GM12891 (cell line): ENCODE measurements around the gene PIGQ.

ENCODE experiments used
- DNase-seq: peaks from one replicate; pipeline ENCODE4 v3.0.0; 2011; ENCODE audit warnings: low spot score; ENCODE audit not compliant: insufficient read length
- FAIRE-seq: peaks from 2 replicates; lab custom pipeline; 2011; peaks lifted over from hg19 to GRCh38; lab: Jason Lieb, UNC
- PAX5 ChIP-seq: IDR thresholded peaks from 2 replicates; pipeline ENCODE4 v1.6.1; 2011; ENCODE audit warnings: low read length, moderate library complexity, mild to moderate bottlenecking; ENCODE audit not compliant: insufficient read depth, severe bottlenecking
- POLR2A ChIP-seq: IDR thresholded peaks from 2 replicates; pipeline ENCODE4 v1.6.1; 2011; ENCODE audit warnings: low read depth, low read length, control low read depth
- POLR2AphosphoS5 ChIP-seq: IDR thresholded peaks from 2 replicates; pipeline ENCODE4 v1.6.1; 2011; ENCODE audit warnings: low read depth, low read length, control low read depth
- POU2F2 ChIP-seq: IDR thresholded peaks from 2 replicates; pipeline ENCODE4 v1.6.1; 2011; ENCODE audit warnings: low read depth, mild to moderate bottlenecking, control low read depth, low read length, moderate library complexity
- SPI1 ChIP-seq: IDR thresholded peaks from 2 replicates; pipeline ENCODE4 v1.6.1; 2011; ENCODE audit warnings: low read depth, low read length, control low read depth
- TAF1 ChIP-seq: IDR thresholded peaks from 2 replicates; pipeline ENCODE4 v1.6.1; 2011; ENCODE audit warnings: low read depth, low read length, control low read depth

Gene PIGQ

DNA sequence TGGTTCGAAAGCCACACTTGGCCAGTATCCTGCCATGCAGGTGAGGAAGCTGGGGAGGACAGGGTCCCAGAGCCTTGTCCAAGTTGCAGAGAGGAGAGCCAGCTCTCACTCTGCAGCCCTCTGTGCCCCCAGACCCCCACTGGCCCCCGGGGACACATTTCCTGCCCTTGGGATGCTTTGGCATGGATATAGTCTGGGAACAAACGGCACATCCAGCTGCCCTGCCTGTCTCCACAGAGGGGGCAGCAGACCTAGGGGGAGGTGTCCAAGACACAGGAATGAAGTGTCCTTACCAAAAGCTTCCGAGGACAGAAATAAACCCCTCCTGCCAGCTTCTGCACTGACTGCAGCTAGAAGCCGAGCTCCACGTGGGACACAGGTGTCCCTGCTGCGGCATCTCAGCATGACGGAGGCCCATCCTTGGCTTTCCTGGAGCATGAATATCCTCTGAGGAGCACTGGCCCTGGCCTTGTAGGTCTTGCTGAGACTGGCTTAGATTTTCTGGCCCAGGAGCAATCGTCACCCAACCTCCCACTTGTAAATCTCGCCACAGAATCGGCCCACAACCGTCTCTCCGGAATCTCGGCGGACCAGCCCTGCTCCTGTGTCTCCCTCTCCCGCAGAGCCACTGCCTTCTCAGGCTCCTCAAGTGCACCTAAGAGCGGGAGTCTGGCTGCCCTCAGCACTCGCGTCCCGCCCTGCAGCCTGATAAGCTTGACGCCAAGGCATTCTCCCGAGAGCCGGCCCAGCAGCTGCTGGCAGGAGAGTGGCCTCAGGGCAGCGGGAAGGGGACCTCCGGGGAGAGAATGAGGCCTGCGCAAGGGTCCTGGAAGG lies 43.4 kb upstream of the PIGQ start:
- TF ChIP-seq POLR2AphosphoS5 (no peak), POU2F2 (no peak), POLR2A (no peak; the same call in 1 of the 2 replicates), PAX5 (no peak)
- FAIRE-seq (peak; percentile 50), DNase-seq (no peak)

DNA sequence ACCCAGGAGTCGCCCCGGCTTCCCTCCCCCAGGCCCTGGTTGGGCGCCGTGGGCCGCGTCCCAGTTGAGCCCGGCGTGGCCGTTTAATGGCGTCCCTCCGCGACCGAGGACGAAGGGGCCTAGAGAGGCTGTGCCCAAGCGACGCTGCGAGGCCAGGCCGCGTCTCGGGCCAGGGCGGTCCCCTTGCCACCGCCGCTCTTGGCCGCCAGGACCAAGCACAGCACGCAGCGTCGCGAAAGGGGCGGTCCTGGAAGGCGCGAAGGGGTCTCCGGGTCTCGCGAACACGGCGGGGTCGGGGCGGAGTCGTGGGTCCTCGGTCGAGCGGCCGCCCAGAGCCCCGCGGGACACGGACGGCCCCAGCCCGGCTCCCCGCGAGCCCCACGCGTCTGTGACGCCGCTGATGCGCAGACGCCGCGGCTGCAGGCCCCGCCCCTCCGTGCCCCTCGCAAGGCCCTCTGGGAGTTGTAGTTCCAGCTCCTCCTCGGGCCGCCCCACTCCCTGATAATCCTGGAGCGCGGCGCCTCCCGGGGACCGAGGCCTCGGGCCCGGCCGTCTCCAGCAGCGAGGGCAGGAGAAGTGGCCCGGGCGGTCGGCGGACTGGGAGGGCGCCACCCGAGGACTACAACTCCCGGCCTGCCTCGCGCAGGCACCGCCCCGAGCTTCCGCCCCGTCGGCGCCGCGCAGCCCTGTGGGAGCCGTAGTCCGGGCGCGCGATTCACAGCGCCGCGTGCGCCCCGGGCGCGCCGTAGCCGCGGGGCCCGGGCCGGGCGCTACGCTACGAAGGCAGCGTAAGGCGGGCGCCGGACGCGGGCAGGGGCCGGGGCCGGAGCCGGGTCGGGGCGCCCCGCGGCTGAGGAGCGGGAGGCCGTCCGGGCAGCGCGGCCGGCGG lies 42.5 kb upstream of the PIGQ start, which contains the start of gene CAPN15:
Gene CAPN15 (plus strand): TSS at position 698 of the 889 bp plus-strand sequence. CDS start 19,127 bp downstream, outside the sequence.
- DNase-seq (peak; percentile 86), FAIRE-seq (peak; percentile 94)
- TF ChIP-seq SPI1 (no peak), PAX5 (no peak), TAF1 (no peak), POLR2AphosphoS5 (peak; percentile 52; the same call in 1 of the 2 replicates), POLR2A (peak; percentile 17; the same call in 1 of the 2 replicates), POU2F2 (no peak)

DNA sequence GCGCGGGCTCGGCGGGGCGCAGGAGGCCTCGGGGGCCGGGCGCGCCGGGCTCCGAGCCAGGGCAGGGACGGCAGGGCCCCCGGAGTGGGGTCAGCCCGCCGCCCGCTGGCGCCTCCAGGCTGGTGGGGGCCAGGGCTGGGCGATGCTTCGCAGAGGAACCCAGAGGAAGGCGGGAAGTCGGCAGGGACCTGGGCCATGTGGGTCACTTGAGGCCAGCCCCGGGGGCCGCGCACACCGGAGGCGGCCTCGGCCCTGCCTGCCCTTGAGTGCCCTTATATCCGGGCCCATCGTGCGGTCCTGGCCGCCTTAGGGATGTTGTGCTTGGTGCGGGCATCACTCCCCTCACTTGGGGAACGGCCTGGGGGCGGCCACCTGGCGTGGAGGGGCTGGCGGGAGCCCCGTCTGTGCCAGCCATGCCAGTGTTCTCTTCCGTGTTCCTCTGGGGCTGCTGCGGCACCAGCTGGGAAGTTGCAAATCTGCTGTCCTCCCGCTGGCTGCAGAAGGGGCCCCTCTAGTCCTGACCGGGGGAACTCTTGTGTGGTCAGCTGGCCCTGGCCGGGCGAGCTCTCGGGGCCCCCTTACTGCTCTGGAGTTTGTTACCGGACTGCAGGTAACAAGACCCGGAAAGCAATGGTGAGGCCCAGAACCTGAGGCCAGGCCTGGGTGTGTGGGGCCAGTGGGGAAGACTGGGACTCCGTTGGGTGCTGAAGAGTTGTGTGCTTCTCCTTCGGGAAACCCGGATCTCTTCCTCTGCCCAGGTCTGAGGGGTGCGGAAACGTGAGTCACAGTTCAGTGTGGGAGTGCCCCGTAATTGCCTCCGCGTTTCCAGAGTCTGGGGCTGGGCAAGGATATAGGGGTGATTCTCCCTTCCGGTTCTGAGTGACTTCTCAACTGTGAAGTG lies 41.4 kb upstream of the PIGQ start:
- no peak for DNase-seq
- no peak for FAIRE-seq

DNA sequence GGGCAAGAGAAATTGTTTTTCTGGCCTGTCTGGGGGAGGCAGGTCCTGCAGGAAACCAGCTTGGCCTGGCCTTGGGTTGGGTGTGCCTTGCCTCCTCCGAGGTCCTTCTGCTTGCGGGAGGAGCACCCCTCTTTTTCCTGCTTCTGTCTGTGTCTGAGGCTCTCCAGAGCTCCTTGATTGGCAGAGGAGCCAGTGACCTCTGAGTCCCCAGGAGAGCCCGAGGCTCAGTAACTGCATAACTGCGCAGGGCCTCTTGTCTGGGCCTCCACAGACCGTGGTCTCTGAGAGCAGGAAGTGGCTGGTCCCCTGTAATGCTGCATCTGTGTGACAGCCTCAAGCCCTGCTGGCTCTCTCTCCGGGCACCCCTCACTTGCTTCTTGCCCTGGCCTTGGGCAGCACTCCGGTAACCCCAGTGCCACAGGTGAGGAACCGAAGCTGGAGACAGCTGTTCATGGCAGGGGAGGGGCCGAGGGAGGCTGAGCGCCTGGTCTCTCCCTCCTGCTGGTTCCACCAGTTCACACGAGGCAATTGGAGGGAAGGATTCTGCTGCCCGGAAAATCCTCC lies 40.7 kb upstream of the PIGQ start:
- TF ChIP-seq TAF1: no peak
- peak; percentile 37 for TF ChIP-seq SPI1
- DNase-seq (no peak), FAIRE-seq (no peak)

More for the DNA sequence above, 41.4 kb upstream of the PIGQ start:
- TF ChIP-seq PAX5 (no peak), POU2F2 (no peak), POLR2A (no peak; the same call in 1 of the 2 replicates), POLR2AphosphoS5 (no peak), SPI1 (no peak), TAF1 (no peak)

DNA sequence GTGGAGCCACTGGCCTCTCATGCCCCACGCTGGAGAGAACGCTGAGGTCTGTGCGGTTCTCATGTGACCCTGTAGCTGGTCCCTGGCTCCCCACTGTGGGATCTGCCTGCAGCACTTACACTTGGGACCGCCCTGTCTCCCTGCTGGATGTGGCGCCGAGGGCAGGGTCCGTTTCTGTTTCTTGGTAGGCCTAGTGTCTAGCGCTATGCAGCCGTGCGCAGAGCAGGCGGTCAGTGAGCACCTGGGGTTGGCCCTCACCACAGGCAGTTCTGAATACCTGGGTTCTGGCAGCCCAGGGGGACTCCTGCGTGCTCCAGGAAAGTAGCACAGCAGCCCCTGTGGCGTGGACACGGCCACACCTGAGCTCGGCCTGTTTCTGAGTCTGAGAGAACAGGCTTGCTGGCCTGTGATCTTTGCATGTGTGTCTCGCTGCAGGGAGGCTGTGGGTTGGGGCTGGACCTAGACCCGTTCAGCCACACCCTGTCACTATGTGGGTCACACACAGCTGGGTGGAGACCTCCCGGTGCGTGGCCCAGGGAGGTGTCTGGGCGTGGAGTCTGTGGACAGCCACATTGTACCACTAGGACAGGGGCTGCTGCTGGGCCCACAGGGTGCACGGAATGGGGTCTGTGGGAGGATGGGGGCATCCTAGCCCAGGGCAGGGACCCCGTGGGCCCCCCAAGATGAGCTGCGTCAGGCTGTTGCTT lies 39.5 kb upstream of the PIGQ start:
- no peak for FAIRE-seq
- no peak for DNase-seq
- TF ChIP-seq POLR2A: no peak
- TF ChIP-seq PAX5: no peak
- no peak for TF ChIP-seq POU2F2
- TF ChIP-seq POLR2AphosphoS5: no peak
- TF ChIP-seq SPI1: no peak
- no peak for TF ChIP-seq TAF1

DNA sequence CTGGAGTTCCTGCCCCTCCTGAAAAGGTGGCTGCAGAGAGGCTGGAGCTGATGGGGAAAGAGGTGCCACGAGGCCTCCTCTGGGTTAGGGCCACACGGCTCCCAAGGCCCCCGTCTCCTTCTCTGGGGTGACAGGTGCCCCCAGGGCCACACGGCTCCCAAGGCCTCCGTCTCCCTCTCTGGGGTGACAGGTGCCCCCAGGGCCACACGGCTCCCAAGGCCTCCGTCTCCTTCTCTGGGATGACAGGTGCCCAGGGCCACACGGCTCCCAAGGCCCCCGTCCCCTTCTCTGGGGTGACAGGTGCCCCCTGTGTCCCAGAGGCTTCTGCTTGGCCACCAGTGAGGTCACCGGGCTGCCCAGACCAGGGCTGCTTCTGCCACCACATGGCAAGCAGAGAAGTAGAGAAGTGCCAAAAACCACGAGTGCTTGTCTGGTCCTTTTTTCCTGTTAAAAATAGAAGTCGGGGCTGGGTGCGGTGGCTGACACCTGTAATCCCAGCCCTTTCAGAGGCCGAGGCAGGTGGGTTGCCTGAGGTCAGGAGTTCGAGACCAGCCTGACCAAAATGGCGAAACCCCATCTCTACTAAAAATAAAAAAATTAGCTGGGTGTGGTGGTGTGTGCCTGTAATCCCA lies 38.2 kb upstream of the PIGQ start:
- FAIRE-seq (no peak), DNase-seq (no peak)
- no peak for TF ChIP-seq POU2F2
- no peak for TF ChIP-seq PAX5

DNA sequence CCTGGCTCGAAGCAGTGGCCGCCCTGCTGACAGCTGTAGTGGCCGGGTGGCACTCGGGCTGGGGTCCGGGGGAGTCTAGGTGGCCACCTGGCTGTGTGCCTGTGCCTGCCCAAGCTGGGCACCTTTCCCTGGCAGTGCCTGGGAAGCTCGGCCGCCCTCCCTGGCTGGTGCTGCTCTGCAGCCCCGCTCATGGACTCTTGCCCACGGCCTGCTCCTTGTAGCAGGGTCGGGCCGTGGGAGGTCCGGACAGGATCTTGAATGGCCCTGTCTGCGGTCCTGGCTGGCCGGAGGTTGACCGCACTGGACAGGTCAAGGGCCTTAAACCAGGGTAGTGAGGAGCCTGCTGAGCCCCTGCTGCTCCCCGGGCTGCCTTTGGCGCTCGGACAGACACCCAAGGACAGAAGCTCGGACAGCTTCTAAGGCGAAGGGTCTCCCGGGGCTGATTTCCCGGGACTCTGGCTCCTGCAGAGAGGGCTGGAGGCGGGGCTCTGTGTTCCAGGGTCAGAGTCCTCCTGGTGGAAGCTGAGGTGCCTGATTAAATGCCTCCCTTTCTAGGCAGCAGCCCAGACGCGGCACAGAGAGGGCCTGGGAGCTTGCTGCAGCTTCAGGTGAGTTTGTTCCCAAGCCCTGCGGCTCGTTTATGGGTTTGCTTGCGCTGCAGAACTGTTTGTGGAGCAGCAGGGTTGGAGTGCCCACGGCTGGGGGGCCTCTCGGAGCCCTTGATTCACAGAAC lies 36.2 kb upstream of the PIGQ start:
- FAIRE-seq (no peak), DNase-seq (no peak)
- no peak for TF ChIP-seq PAX5
- no peak for TF ChIP-seq TAF1
- no peak for TF ChIP-seq POU2F2
- no peak for TF ChIP-seq POLR2AphosphoS5
- no peak for TF ChIP-seq POLR2A
- TF ChIP-seq SPI1: no peak
